Kidney glomerular epithelial cell (primary cell): ENCODE data around the gene DIAPH2.

Source experiments
- DNase-seq: peaks from one replicate; lab custom pipeline; 2025; lab: John Stamatoyannopoulos, UW

The DIAPH2 gene

DNA sequence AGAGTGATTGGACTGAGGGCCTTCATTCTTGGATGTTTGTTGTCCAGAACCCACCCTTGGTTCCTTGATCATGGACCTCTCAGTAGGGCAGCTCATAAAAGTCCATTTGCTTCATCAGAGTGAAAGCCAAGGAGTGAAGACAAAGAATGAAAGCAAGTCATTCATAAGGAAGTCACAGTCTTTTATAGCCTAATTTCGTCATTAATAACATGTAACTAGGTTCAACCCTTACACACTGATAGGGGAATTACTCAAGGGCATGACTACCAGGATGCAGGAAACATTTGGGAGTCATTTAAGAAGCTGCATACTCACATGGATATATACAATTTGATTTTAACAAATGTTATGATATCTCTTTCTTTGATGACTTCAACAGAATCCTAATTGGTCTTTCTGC, 294.3 kb downstream of the DIAPH2 start:
- no peak for DNase-seq

DNA sequence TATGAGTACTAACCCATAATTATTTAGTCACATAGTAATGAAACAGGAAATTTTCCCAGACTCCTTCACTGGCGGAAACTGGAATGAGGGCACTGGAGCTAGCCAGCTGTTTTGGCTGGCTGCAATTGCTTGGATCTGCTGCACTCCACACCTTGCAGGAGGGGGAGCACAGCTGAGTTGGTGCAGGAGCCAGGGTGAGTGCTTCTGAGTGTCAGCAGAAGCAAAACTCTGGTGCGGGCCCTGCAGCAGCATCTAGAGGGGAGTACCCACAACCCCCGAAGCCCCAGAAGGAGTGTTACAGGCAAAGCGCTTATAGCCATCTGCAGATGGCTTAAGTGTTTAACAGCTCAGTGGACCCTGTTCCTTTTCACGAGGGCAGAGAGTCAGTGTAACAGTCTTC, 295.1 kb downstream of the DIAPH2 start:
- DNase-seq: no peak

DNA sequence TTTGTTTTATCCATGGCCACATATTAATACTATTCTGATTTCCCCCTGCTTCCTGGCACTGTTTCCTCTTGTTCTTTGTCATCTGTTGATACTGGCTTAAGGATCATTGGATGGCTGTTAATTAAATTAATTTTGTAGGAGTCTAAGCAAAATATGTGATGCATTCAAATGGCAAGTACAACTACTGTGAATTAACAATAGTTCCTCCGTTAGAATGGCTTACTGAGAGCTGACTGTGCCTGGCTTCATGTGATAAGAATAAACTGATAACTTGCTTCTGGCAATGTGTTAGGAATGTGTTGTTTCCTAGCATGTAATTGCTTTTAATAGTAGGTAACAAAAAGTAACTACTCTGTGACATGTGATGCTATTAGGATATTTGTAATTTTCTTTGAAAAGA, 297.5 kb downstream of the DIAPH2 start:
- no peak for DNase-seq

DNA sequence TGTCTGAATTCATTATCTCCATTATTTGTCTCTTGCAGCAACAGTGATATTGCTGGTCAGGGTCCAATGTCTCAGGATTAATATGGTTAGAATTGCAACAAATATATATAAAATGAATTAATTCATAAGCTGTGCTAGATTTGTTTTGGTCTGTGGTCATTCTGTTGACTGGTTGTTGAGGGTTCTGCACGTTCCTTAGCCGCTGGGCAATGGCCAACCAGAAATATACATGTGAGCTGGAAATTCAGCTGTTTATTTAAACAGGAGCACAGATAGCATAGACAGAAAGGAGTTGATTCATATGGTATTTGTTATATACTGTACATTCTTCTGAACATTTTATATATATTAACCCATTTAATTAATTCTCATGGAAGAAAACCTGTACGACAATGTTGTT, 299.9 kb downstream of the DIAPH2 start:
- DNase-seq: no peak

DNA sequence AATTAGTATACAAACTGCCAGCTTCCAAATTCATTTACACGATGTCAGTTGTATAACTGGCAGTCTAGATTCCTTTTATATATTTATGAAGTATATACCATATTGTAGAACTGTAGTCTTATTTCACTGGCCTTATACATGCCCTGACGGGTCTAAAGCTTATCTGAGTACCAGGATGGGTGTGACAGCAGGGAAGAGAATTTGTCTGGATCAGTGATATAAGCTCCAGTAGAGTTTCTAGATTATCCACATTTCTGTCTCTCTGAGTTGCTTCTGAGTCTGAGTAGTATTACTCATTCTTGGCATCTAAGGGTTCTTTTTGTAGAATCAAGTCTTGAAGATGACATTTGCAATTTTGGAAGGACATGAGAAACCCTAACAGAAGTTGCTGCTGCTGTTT, 300.4 kb downstream of the DIAPH2 start:
- no peak for DNase-seq

DNA sequence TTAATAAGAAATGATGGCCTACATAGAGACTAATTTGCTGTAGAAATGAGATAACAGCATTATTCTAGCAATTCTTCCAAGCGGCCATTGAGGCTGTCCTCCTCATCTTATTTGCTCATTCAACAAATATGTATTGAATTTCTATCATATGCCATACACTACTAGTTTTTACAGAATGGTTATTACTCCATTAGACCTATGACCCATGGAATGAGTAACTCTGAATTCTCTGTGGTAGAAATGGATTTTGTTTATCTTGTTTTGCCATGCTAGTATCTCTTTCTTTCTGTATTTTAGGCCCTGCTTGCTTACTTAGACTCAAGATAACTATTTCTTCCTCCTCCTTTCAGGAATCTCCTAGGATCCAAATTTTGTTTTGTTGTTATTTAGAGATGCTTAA, 302.6 kb downstream of the DIAPH2 start:
- DNase-seq: no peak

DNA sequence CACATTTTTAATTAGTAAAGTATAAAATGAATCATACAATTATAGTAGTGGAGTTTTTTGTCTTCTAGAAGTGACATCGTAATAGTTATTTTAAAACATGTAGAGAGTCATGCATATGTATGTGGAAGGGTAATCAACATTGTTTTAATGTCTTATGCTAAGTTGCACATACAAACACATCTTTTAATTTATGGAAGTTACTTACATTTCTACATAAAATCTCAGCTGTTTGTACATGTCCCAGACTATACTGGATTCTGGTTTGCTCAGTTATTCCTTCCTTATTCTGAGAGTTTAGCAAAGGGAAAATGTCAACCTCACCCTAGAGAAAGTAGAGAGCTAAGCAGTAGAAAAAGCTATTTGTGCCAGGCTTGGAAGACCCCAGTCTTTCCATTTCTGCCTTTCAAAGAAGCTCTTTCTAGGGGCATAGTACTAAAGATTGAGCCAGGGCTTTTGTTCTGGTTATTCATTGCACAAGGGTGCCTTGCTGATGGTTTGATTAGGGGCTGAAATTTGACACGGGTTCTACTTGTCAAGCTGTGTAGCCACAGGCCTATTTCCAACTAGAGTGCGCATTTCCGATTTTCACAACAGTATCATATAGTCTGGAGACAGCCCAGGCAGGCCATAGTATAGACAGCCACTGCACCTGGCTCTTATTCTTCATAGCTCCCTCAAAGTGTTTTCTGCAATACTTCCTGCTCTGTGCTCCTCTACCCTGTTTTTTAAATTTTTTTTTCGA, 305.4 kb downstream of the DIAPH2 start:
- no peak for DNase-seq

DNA sequence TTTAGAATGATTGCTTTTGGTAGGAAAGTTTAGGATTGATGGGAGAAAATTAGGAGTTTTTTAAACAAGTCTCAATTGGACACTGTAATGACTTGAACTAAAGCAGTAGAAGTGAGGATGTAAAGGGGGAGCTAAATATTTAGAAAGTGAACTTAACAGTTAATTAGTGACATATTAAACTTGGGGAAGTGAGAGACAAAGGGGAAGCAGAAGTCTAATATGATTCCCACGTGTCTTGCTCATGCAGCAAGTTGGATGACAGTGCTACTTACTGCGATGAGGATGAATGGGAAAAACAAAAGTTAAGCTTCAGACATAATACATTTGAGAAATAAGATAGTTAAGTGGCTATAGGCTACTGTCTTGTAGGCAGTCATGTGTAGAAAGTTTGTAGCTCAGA, 309.5 kb downstream of the DIAPH2 start:
- DNase-seq: peak; percentile 10

DNA sequence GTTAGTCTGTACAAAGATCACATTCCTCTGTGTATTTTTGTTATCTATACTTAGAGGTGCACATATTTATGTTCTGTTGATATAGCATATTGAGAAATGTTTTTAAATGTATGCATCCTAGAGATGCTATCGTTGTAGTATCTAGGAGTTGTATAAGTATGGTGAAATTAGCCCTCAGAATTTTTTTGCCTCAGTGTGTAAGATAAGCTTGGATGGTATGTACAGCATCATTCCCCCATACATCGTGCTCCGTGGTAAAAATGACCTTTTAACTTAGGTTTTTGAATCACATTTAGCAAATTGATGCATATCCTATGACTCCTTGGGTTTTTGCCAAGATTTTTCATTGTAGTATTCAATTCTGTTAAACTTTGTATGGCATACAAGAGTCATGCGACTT, 312.6 kb downstream of the DIAPH2 start:
- DNase-seq: no peak

DNA sequence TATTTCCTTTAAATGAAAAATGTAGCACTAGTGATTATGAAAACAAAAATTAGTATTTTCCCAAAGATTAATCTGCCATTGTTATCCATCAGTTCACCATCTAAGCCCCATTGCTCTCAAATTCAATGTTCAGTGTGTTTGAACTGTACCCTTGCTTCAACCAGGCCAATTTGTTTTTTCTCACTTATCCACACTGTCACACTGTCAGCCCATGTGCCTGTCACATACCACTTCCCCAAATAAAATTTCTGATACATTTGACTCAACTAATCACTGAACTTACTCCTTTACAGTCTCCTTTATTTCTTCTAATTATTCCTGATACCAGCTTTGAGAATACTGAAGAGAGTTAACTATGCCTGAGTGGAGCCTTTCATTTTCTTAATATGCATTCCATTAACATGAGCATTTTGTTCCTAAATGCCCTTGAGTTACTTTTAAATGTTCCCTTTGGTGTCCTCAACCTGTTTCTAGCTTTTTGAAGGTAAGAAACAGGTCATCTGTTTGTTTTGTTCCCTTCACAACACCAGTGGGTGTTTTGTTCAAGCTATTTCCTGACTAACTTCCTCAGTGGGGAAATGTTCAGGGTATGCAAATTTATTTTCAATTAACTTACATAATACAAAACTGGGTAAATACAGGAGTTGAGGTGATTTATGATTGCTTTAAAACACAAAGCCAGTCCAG, 316.2 kb downstream of the DIAPH2 start:
- DNase-seq: no peak

DNA sequence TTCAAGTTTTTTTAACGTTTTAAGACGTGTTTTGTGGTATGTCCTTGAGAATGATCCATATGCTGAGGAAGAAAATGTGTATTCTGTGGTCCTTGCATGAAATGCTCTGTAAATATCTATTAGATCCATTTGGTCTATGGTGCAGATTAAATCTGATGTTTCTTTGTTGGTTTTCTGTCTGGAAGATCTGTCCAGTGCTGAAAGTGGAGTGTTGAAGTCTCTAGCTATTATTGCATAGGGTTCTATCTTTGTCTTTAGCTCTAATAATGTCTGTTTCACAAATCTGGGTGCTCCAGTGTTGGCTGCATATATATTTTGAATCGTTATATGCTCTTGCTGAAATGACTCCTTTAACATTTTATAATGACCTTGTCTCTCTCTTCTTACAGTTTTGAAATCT, 321.5 kb downstream of the DIAPH2 start:
- DNase-seq: no peak

DNA sequence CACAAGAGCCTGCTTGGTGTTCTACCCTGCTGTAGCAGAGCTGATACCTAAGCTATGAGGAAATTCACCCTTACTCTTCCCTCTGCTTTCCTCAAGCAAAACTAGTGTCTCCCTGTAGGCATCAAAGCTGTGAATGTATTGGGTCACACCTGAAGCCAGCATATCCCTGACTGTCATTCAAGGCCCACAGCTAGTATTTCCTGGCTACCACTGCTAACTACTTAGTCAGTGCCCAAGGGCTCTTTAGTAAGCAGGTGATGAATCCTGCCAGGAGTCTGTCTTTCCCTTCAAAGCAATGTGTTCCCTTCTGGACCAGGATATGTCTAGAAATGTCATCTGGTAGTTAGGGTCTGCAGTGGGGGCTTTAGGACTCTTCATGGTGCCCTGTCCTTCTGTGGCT, 324.7 kb downstream of the DIAPH2 start:
- no peak for DNase-seq

DNA sequence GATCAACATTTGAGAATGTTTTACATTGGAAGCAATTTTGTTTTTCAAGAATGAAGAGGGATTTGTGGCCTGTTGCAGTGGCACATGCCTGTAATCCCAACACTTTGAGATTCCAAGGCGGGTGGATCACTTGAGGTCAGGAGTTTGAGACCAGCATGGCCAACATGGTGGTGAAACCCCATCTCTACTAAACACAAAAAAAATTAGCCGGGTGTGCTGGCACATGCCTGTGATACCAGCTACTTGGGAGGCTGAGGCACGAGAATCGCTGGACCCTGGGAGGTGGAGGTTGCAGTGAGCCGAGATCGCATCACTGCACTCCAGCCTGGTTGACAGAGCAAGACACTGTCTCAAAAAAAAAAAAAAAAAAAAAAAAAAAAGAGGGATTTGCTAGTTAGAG, 326.9 kb downstream of the DIAPH2 start:
- no peak for DNase-seq

DNA sequence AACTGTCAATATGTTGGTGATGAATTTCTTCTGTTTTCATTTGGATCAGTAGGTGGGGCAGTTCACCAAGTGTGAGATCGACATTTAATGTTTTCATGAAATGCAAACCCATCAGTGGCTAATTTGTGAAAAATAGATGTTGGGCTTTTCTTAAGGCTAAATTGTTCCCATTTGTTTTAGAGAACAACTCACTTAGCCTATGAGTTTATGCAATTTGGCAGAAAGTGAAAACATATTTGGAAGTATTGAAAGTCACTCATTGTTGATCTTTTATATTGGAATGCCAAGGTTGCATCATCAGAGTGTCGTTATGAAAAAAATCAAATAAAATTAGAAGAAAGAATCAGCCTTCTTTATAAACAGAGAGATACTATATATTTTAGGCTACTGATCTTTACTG, 331.5 kb downstream of the DIAPH2 start:
- no peak for DNase-seq

DNA sequence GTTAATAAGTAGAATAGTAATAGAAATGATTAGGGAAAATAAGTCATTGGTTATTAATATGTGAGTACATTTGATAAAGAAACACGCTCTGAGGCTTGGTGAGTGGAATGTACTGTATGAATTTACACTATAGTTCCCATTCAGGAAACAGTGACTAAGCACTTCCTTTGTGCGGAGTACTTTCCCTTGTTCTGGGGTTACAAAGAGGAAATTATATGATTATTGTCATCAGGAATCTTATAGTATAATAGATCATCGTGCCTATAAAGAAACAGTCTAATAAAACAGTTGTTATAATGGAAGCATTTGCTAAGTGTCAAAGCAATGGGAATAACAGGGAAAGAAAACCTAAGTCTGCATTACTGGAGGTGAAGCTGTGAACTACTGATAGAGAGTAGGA, 337.0 kb downstream of the DIAPH2 start:
- DNase-seq: no peak

DNA sequence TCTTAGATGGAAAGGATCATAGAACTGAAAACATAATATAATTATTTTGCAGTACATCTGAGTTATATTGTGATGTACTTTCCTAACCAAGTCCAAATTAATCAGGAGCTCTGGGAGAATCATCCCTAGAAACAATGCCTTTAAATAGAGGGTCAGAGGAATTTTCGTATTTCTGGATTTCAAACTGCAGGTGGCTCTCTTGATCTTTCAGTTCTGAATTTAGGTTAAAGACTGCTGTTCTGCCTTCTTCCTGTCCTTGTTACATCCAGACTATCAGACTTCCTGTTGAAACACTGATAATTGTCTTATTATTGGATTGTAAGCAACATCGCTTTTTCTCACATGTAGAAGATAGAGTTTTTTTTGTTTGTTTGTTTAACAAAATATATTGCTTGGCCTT, 341.8 kb downstream of the DIAPH2 start:
- DNase-seq: no peak

DNA sequence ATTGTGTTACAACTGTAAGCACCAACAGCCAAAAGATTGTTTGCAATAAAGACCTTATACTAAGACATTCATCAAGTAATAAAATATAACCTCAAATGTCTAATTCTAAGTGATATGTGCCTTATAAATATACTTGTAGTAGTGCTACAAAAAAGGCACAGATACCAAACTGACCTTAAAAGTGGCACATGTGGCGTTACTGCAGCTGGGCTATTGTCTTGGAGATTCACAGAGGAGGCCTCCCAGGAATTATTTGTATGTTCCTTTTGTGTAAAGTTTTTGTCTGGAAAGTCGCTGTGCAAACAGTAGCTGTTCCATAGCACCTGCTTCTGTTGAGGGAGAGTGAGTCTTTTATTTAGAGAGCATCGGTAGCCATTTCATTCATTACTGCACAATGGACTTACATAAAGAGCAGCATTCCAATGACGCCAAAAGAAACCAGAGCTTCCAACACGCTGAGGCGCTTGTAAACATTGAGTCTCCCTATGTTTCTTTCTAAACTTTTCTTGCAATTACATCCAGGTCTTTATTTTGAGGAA, 342.8 kb downstream of the DIAPH2 start:
- no peak for DNase-seq

DNA sequence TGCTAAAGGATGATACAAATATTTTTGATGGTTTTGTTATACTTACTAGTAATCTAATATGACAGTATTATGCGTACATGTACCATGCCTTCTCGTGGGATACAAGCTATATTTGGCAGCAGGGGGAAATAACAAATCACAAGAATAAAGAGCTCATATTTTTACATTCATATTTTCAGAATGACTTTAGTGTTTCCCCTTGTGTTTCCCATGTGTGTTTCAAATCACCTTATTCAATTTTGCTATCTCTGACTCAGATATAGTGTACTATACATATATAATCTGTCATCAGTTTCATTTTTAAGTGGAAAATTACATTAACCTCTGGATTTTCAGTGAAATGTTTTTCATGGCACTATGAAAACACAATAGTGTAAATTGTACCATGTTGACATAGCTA, 345.8 kb downstream of the DIAPH2 start:
- DNase-seq: no peak

DNA sequence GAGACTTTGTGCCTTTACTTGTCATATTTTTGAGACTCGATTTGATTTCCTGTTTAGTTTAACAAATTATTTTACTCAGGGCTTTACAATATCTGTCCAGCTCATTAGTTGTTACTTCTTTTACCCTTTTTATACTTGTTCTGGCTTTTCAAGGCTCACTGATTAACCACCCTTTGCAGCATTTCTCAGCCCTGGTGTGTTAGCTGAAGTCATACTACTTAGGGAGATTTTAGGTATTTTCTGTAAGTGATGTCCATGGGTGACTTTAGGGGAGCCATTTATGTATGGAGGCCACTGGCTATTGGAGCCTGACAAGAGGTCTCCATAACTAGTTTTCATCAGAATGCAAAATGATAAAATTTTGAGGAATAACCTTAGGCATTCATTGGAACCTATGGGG, 346.3 kb downstream of the DIAPH2 start:
- DNase-seq: no peak

DNA sequence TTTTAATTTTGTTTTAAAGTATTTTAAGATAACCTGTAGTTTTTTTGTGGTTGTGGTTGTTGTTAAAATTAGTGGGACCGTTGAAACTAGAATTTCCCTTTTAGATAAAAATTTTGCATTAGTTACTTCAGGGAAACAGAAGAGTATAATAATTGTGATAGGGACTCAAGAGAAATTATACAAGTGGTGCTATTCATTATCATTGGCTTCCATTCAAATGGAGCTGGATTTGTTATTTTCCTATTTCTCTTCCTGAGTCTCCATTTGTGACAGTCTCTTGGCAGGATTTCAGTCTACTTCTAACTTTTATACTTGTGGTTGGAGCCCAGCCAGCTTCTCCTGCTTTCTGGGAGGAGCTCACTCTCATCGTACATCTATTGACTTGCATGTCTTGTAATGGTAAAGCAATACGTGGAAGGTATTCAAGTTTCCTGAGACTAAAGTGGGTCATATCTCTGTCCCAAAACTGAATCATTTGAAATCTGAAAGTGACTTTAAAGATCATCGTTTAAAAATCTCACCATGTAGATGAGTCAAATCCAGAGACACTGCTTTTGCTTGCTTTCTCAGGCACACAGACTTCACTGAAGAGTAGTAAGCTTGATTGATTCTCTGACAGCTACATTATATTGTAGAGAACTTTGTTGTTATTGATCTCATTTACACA, 354.9 kb downstream of the DIAPH2 start:
- peak; percentile 24 for DNase-seq

DNA sequence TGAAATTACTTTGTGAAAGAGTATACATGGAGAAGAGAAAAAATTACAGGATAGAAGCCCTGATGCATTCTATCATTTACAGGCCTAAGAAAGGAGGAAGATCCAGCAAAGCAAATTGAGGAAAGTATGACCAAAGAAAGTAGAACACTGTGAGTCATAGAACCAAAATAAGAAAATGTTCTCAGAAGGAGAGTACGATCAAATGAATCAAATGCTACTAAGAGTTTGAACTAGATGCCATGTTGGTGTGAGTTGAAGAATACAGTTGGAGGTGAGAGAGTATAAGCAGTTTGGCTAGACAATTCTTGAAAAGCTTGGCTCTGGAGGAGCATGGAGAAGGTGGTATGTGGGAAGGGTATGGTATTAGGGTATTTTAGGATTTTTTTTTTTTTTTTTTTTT, 360.8 kb downstream of the DIAPH2 start:
- DNase-seq: no peak

DNA sequence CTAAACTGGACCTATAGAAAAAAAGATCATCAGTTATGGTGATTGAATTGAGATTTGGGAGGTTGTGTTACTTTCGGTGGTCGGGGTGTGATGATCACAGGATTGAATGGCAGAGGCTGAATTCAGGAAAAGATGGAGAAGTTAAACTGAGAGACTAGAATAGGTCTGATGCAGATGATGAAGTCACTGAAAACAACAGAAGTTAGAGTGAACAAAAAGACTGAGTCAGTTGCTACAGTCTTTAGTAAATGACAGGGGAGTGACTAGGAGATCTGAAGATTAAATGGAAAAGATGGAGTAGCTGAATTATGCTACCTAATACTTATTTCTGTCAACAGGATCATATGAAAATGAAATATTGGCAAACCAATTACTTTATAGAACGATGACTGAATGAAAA, 362.2 kb downstream of the DIAPH2 start:
- no peak for DNase-seq

DNA sequence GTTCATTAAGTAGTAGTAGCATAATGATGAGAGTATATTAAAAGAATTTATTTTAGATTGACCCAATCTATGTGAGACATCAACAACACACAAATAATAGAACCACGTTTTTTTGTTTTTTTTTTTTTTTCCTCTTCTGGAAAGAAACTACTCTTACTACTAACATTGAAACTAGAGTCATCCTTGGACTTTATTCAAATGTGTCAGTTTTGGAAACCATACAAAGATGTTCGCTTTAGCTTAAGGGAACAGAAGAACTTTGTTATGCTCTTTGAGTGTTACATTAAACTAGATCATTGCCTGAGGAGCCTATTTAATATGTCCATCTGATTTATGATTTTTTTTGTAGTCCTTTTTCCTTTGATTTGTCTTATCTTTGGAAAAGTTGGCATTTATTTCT, 365.8 kb downstream of the DIAPH2 start:
- no peak for DNase-seq
